ENCODE results near the gene INPP5D.

The INPP5D gene

GRCh38 chr2:233053928-233054784 lies 6.0 kb upstream of the INPP5D start:
- no peak overlapping the region for H3K27ac ChIP-seq (replicated peaks; ENCODE audit: low read length)
- H2BK12ac ChIP-seq (ENCODE audit: low read length), result no peak overlapping the region
- peaks cover 0 to 6% of the 10 kb centered on the region in 2 donors for H3K4me1 ChIP-seq (ENCODE audit: control insufficient read depth in 2 of 2, insufficient read depth in 1 of 2, low read depth in 1 of 2, low read length in 2 of 2)
- no peak overlapping the region for H3K18ac ChIP-seq (ENCODE audit: low read length)
- no peak overlapping the region for H3K4me3 ChIP-seq (ENCODE audit: low read length in 2 of 2)
- peak; percentile 57 for DNase-seq (ENCODE audit: low spot score)
- no peak overlapping the region for H4K91ac ChIP-seq (ENCODE audit: low read depth, low read length, poor library complexity)
- no peak overlapping the region for H3K4me2 ChIP-seq (ENCODE audit: insufficient read depth, low read length, poor library complexity, severe bottlenecking)
- no peak overlapping the region for H4K8ac ChIP-seq (ENCODE audit: low read depth, low read length)
- no peak overlapping the region for H2BK15ac ChIP-seq (ENCODE audit: low read length)
- no peak overlapping the region for H2AK5ac ChIP-seq (ENCODE audit: low read depth, low read length)
- no peaks in the 10 kb centered on the region for H3K36me3 ChIP-seq (replicated peaks in 1 of 2; ENCODE audit: control insufficient read depth in 2 of 2, insufficient read depth in 2 of 2, low read length in 2 of 2)
- H2BK120ac ChIP-seq (ENCODE audit: low read depth, low read length), result no peak overlapping the region
- no peaks in the 10 kb centered on the region for H3K9me3 ChIP-seq (replicated peaks in 1 of 2; ENCODE audit: control insufficient read depth in 2 of 2, insufficient read depth in 1 of 2, low read depth in 1 of 2, low read length in 2 of 2)
- H2BK5ac ChIP-seq (ENCODE audit: low read length), result no peak overlapping the region
- no peak overlapping the region for H3K9ac ChIP-seq (ENCODE audit: low read depth, low read length, poor library complexity)
- no peak overlapping the region for H3K4ac ChIP-seq (ENCODE audit: low read length)
- no peaks in the 10 kb centered on the region for H3K79me1 ChIP-seq (ENCODE audit: low read depth, low read length)
- no peak overlapping the region for H3K14ac ChIP-seq (ENCODE audit: low read length)
- H3K27me3 ChIP-seq (ENCODE audit: control insufficient read depth in 3 of 3, insufficient read depth in 3 of 3, low read depth in 1 of 3, low read length in 3 of 3), result peaks cover 0 to 16% (median 3%) of the 10 kb centered on the region in 3 experiments
- WGBS, 2 donors (ENCODE audit: extremely low coverage in 2 of 2, insufficient read length in 2 of 2, insufficient replicate concordance in 1 of 2), result no CpG with 5 or more reads among the region's 22 CpGs
- peak overlapping the region; percentile 47 for H2AFZ ChIP-seq (ENCODE audit: low read length)
- no peak overlapping the region for H3K23ac ChIP-seq (ENCODE audit: low read depth, low read length, poor library complexity)

GRCh38 chr2:233055362-233055761 lies 4.8 kb upstream of the INPP5D start:
- H3K18ac ChIP-seq (ENCODE audit: low read length), result no peak overlapping the region
- no peak overlapping the region for H2AFZ ChIP-seq (ENCODE audit: low read length)
- H2BK12ac ChIP-seq (ENCODE audit: low read length), result no peak overlapping the region
- no peak overlapping the region for H3K4me2 ChIP-seq (ENCODE audit: insufficient read depth, low read length, poor library complexity, severe bottlenecking)
- H3K4me3 ChIP-seq (ENCODE audit: low read length in 2 of 2), result no peak overlapping the region
- no peak overlapping the region for H3K9ac ChIP-seq (ENCODE audit: low read depth, low read length, poor library complexity)
- H3K4ac ChIP-seq (ENCODE audit: low read length), result no peak overlapping the region
- peaks cover 1 to 6% of the 10 kb centered on the region in 2 donors for H3K4me1 ChIP-seq (ENCODE audit: control insufficient read depth in 2 of 2, insufficient read depth in 1 of 2, low read depth in 1 of 2, low read length in 2 of 2)
- no peaks in the 10 kb centered on the region for H3K9me3 ChIP-seq (replicated peaks in 1 of 2; ENCODE audit: control insufficient read depth in 2 of 2, insufficient read depth in 1 of 2, low read depth in 1 of 2, low read length in 2 of 2)
- H3K79me1 ChIP-seq (ENCODE audit: low read depth, low read length), result no peaks in the 10 kb centered on the region
- no peak overlapping the region for H2BK120ac ChIP-seq (ENCODE audit: low read depth, low read length)
- H3K27me3 ChIP-seq (ENCODE audit: control insufficient read depth in 3 of 3, insufficient read depth in 3 of 3, low read depth in 1 of 3, low read length in 3 of 3), result peaks cover 0 to 16% (median 3%) of the 10 kb centered on the region in 3 experiments
- no peak for DNase-seq (ENCODE audit: low spot score)
- H4K91ac ChIP-seq (ENCODE audit: low read depth, low read length, poor library complexity), result no peak overlapping the region
- H3K14ac ChIP-seq (ENCODE audit: low read length), result no peak overlapping the region
- no CpG with 5 or more reads among the region's 2 CpGs for WGBS, 2 donors (ENCODE audit: extremely low coverage in 2 of 2, insufficient read length in 2 of 2, insufficient replicate concordance in 1 of 2)
- H3K27ac ChIP-seq (replicated peaks; ENCODE audit: low read length), result no peak overlapping the region
- no peaks in the 10 kb centered on the region for H3K36me3 ChIP-seq (replicated peaks in 1 of 2; ENCODE audit: control insufficient read depth in 2 of 2, insufficient read depth in 2 of 2, low read length in 2 of 2)
- H3K23ac ChIP-seq (ENCODE audit: low read depth, low read length, poor library complexity), result no peak overlapping the region
- H2AK5ac ChIP-seq (ENCODE audit: low read depth, low read length), result no peak overlapping the region
- H4K8ac ChIP-seq (ENCODE audit: low read depth, low read length), result no peak overlapping the region
- no peak overlapping the region for H2BK5ac ChIP-seq (ENCODE audit: low read length)
- H2BK15ac ChIP-seq (ENCODE audit: low read length), result no peak overlapping the region

- no peak overlapping the region for H3K14ac ChIP-seq (ENCODE audit: low read length)
- H3K9me3 ChIP-seq (replicated peaks in 1 of 2; ENCODE audit: control insufficient read depth in 2 of 2, insufficient read depth in 1 of 2, low read depth in 1 of 2, low read length in 2 of 2), result no peaks in the 10 kb centered on the region
- WGBS, 2 donors (ENCODE audit: extremely low coverage in 2 of 2, insufficient read length in 2 of 2, insufficient replicate concordance in 1 of 2), result no CpG with 5 or more reads among the region's 6 CpGs
- peak overlapping the region in 1 of 2 donors; percentile 22 for H3K4me3 ChIP-seq (ENCODE audit: low read length in 2 of 2)
- no peak overlapping the region for H3K23ac ChIP-seq (ENCODE audit: low read depth, low read length, poor library complexity)
- H3K79me1 ChIP-seq (ENCODE audit: low read depth, low read length), result no peaks in the 10 kb centered on the region
- H2AFZ ChIP-seq (ENCODE audit: low read length), result no peak overlapping the region
- peak overlapping the region; percentile 29 for H3K18ac ChIP-seq (ENCODE audit: low read length)
- no peak overlapping the region for H4K91ac ChIP-seq (ENCODE audit: low read depth, low read length, poor library complexity)
- H2BK120ac ChIP-seq (ENCODE audit: low read depth, low read length), result no peak overlapping the region
- H3K36me3 ChIP-seq (replicated peaks in 1 of 2; ENCODE audit: control insufficient read depth in 2 of 2, insufficient read depth in 2 of 2, low read length in 2 of 2), result no peaks in the 10 kb centered on the region
- H2BK12ac ChIP-seq (ENCODE audit: low read length), result no peak overlapping the region
- H3K4ac ChIP-seq (ENCODE audit: low read length), result no peak overlapping the region
- H4K8ac ChIP-seq (ENCODE audit: low read depth, low read length), result no peak overlapping the region
- peak overlapping the region; percentile 79 for H2BK5ac ChIP-seq (ENCODE audit: low read length)
- H3K27ac ChIP-seq (replicated peaks; ENCODE audit: low read length), result no peak overlapping the region
- no peak overlapping the region for H2BK15ac ChIP-seq (ENCODE audit: low read length)
- peak overlapping the region; percentile 13 for H3K9ac ChIP-seq (ENCODE audit: low read depth, low read length, poor library complexity)
- no peak for DNase-seq (ENCODE audit: low spot score)
- no peak overlapping the region for H3K4me2 ChIP-seq (ENCODE audit: insufficient read depth, low read length, poor library complexity, severe bottlenecking)
- peaks cover 4 to 17% of the 10 kb centered on the region in 2 donors for H3K4me1 ChIP-seq (ENCODE audit: control insufficient read depth in 2 of 2, insufficient read depth in 1 of 2, low read depth in 1 of 2, low read length in 2 of 2)
- H2AK5ac ChIP-seq (ENCODE audit: low read depth, low read length), result peak overlapping the region; percentile 86
- peaks cover 0 to 4% (median 0%) of the 10 kb centered on the region in 3 experiments for H3K27me3 ChIP-seq (ENCODE audit: control insufficient read depth in 3 of 3, insufficient read depth in 3 of 3, low read depth in 1 of 3, low read length in 3 of 3)
Observed at GRCh38 chr2:233056961-233057605, 3.1 kb upstream of the INPP5D start.

All from neuronal stem cell (in vitro differentiated cells).